Measurements from ENCODE around the gene TP53BP2. TPM values are rescaled to one million over a fixed set of nuclear protein-coding genes. Genes with fewer than 3 reads are reported as not detected.
"Not testable (repeated sequence)": the region's sequence is repeated elsewhere in the genome, so short reads cannot be mapped to it uniquely, and the experiment has no call there.

TP53BP2 gene
- total and polyA plus RNA-seq, 10 of the 15 experiments (the other 5 are each of a cell fraction or from before 2014, with no cell fraction given) = 1.6 to 13.7 (median 5.6) TPM

DNA sequence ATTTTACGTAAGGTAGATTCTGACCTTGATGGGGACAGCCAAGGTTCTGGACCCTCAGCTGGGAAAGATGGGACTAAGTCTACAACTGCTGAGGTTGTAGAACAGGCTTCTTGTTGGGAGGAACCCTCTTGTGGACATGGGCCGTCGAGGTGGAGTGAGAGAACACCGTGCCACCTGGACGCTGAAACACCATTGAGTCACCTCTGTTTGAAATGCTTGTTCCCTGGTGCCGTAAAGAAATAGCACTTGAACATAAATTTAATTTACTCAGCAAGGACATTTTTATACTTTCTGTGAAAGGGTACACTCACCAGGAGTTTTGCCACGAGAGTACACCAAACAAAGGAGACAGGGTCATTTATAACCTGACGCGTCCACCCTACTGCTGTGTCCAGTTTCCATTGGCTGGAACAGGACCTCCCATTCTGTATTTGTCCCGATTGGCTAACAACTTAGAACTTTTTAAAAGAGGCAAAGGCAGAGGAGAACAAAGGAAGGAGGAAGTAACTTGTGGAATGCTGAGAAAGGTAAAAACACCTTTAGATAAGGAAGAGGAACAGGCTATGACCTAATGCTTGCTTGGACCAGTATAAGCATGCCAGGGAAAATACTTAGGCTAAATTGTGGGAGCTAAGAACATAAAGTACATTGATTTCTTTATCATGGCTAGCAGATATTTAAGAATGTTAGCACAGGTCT is 105.6 kb downstream of the TP53BP2 start:
- RAD21 ChIA-PET (ENCODE audit: unreplicated experiment); intact Hi-C loops (cut with micrococcal nuclease; ENCODE audit: unreplicated experiment); H3K9me3 ChIP-seq (replicated peaks; ENCODE audit: control insufficient read depth, insufficient read depth, low read length); ATAC-seq; H3K27ac ChIP-seq (ENCODE audit: control insufficient read depth, insufficient read depth); H3K4me2 ChIP-seq (ENCODE audit: control insufficient read depth, insufficient read depth); H3K4me3 ChIP-seq; H3K4me1 ChIP-seq (ENCODE audit: control insufficient read depth, insufficient read depth, low read length); in situ Hi-C loops (cut with MboI); POLR2A ChIA-PET; BruUV-seq (replicated peaks); H3K27me3 ChIP-seq (replicated peaks in 1 of 2; ENCODE audit: control insufficient read depth in 2 of 2, insufficient read depth in 2 of 2, low read length in 1 of 2); H4K20me1 ChIP-seq (ENCODE audit: control insufficient read depth, insufficient read depth); FAIRE-seq; H3K9ac ChIP-seq (ENCODE audit: control insufficient read depth, insufficient read depth, low read length); H2AFZ ChIP-seq (ENCODE audit: control insufficient read depth, low read depth, low read length); DNase-seq (ENCODE audit: low read depth, low spot score); H3K36me3 ChIP-seq (ENCODE audit: control insufficient read depth in 2 of 2, insufficient read depth in 2 of 2, low read length in 1 of 2); H3K79me2 ChIP-seq (ENCODE audit: control insufficient read depth, insufficient read depth, low read length): not testable (repeated sequence)
- ChIA-PET SMC1A (ENCODE audit: uncharacterized antibody, unreplicated experiment) (interaction anchor here (0.7 kb wide), 1 partner anchor 733 kb away, joined by 3 read pairs; no protein-coding TSS in a partner anchor), CTCF (interaction anchor here (1.0 to 4.3 kb wide), 3 partner anchors 9 to 52 kb away, joined by 3 to 19 read pairs (median 3); no protein-coding TSS in a partner anchor)
- 82% methylated on average over 10 of the region's 10 CpGs for whole genome bisulfite sequencing (ENCODE audit: insufficient coverage, insufficient replicate concordance, low lambda C conversion rate, missing lambda C conversion rate)

DNA sequence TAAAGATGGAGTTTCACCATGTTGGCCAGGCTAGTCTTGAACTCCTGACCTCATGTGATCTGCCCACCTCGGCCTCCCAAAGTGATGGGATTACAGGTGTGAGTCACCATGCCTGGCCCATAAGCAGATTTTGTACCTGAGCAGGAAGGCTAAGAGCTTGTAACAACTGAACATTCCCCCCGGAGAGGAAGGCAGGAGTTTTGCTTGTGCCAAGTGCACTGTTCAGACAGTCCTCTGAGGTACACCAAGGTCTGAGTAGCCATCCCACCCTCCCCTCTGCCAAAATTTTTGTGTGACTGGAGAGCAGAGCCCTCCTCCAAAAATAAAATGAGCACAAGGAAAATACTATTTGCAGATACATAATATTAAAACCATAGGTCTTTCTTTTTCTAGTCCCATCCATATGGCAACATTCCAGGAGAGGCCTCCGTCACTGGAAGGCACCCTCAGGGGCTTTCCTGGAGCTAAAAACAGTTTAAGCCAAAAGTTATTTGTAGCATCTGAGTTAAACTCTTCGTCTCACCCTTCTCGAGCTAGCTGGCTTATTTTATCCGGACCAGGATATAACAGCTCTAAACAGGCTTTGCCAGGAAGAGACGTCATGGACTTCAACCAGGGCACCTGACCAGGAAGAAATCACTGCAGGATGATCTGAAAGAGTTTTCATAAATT is 106.2 kb downstream of the TP53BP2 start:
- ATAC-seq (no peak), FAIRE-seq (no peak), DNase-seq (ENCODE audit: low read depth, low spot score) (no peak)
- Histone ChIP-seq H3K4me1 (ENCODE audit: control insufficient read depth, insufficient read depth, low read length) (no peaks in the 10 kb centered on the region), H3K9me3 (replicated peaks; ENCODE audit: control insufficient read depth, insufficient read depth, low read length) (no peaks in the 10 kb centered on the region), H3K9ac (ENCODE audit: control insufficient read depth, insufficient read depth, low read length) (no peak overlapping the region), H4K20me1 (ENCODE audit: control insufficient read depth, insufficient read depth) (no peaks in the 10 kb centered on the region), H3K27me3 (replicated peaks in 1 of 2; ENCODE audit: control insufficient read depth in 2 of 2, insufficient read depth in 2 of 2, low read length in 1 of 2) (no peaks in the 10 kb centered on the region), H3K4me3 (no peak overlapping the region), H3K79me2 (ENCODE audit: control insufficient read depth, insufficient read depth, low read length) (no peaks in the 10 kb centered on the region), H2AFZ (ENCODE audit: control insufficient read depth, low read depth, low read length) (no peak overlapping the region), H3K4me2 (ENCODE audit: control insufficient read depth, insufficient read depth) (no peak overlapping the region), H3K27ac (ENCODE audit: control insufficient read depth, insufficient read depth) (no peak overlapping the region), H3K36me3 (ENCODE audit: control insufficient read depth in 2 of 2, insufficient read depth in 2 of 2, low read length in 1 of 2) (no peaks in the 10 kb centered on the region)
- ChIA-PET SMC1A (ENCODE audit: uncharacterized antibody, unreplicated experiment) (interaction anchor here (2.3 kb wide), 1 partner anchor 11 kb away, joined by 5 read pairs; no protein-coding TSS in a partner anchor), RAD21 (ENCODE audit: unreplicated experiment) (no interaction called here), POLR2A (no interaction called here), CTCF (interaction anchor here (1.0 to 4.3 kb wide), 2 partner anchors 10 to 18 kb away, joined by 3 to 19 read pairs; no protein-coding TSS in a partner anchor)
- no TSS peak for BruUV-seq (replicated peaks)
- intact Hi-C loops (cut with micrococcal nuclease; ENCODE audit: unreplicated experiment) = no loop called here
- in situ Hi-C loops (cut with MboI) = no loop called here
- WGBS (ENCODE audit: insufficient coverage, insufficient replicate concordance, low lambda C conversion rate, missing lambda C conversion rate) = 68% methylated on average over 7 of the region's 7 CpGs
- TF ChIP-seq, protein P1, sequence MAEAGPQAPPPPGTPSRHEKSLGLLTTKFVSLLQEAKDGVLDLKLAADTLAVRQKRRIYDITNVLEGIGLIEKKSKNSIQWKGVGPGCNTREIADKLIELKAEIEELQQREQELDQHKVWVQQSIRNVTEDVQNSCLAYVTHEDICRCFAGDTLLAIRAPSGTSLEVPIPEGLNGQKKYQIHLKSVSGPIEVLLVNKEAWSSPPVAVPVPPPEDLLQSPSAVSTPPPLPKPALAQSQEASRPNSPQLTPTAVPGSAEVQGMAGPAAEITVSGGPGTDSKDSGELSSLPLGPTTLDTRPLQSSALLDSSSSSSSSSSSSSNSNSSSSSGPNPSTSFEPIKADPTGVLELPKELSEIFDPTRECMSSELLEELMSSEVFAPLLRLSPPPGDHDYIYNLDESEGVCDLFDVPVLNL (IDR thresholded peaks at IDR 0.05; ENCODE audit: low read depth, low read length) = no peak
- TF ChIP-seq RCOR1 (conservative IDR thresholded peaks at IDR 0.05; ENCODE audit: low read depth, low read length) = no peak
- TF ChIP-seq, protein P2, sequence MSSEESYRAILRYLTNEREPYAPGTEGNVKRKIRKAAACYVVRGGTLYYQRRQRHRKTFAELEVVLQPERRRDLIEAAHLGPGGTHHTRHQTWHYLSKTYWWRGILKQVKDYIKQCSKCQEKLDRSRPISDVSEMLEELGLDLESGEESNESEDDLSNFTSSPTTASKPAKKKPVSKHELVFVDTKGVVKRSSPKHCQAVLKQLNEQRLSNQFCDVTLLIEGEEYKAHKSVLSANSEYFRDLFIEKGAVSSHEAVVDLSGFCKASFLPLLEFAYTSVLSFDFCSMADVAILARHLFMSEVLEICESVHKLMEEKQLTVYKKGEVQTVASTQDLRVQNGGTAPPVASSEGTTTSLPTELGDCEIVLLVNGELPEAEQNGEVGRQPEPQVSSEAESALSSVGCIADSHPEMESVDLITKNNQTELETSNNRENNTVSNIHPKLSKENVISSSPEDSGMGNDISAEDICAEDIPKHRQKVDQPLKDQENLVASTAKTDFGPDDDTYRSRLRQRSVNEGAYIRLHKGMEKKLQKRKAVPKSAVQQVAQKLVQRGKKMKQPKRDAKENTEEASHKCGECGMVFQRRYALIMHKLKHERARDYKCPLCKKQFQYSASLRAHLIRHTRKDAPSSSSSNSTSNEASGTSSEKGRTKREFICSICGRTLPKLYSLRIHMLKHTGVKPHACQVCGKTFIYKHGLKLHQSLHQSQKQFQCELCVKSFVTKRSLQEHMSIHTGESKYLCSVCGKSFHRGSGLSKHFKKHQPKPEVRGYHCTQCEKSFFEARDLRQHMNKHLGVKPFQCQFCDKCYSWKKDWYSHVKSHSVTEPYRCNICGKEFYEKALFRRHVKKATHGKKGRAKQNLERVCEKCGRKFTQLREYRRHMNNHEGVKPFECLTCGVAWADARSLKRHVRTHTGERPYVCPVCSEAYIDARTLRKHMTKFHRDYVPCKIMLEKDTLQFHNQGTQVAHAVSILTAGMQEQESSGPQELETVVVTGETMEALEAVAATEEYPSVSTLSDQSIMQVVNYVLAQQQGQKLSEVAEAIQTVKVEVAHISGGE (CRISPR knock-in tag; IDR thresholded peaks at IDR 0.05) = no peak
- TF ChIP-seq, protein P3, sequence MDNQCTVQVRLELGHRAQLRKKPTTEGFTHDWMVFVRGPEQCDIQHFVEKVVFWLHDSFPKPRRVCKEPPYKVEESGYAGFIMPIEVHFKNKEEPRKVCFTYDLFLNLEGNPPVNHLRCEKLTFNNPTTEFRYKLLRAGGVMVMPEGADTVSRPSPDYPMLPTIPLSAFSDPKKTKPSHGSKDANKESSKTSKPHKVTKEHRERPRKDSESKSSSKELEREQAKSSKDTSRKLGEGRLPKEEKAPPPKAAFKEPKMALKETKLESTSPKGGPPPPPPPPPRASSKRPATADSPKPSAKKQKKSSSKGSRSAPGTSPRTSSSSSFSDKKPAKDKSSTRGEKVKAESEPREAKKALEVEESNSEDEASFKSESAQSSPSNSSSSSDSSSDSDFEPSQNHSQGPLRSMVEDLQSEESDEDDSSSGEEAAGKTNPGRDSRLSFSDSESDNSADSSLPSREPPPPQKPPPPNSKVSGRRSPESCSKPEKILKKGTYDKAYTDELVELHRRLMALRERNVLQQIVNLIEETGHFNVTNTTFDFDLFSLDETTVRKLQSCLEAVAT (IDR thresholded peaks at IDR 0.05) = no peak
- TF ChIP-seq, protein P4, sequence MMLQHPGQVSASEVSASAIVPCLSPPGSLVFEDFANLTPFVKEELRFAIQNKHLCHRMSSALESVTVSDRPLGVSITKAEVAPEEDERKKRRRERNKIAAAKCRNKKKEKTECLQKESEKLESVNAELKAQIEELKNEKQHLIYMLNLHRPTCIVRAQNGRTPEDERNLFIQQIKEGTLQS (IDR thresholded peaks at IDR 0.05; ENCODE audit: borderline replicate concordance, extremely low read depth, low read depth, low read length) = no peak
- TF ChIP-seq SMC3 (IDR thresholded peaks at IDR 0.05; ENCODE audit: borderline replicate concordance, low read length) = no peak

Data from GM12878 (cell line).